HepG2 (cell line): ENCODE data around the gene TADA3. TPM values are rescaled to one million over a fixed set of nuclear protein-coding genes. Genes with fewer than 3 reads are reported as not detected.

Experiments
- AFF4 ChIP-seq: sonication (generic); formaldehyde crosslinking; IDR thresholded peaks from 2 replicates; pipeline ENCODE4 v1.4.0; 2020; ENCODE audit warnings: missing genetic modification reagents
- DZIP1 ChIP-seq: sonication (generic); formaldehyde crosslinking; IDR thresholded peaks from 2 replicates; pipeline ENCODE4 v1.5.0; 2020; ENCODE audit warnings: mild to moderate bottlenecking, missing genetic modification reagents
- FOXC1 ChIP-seq: sonication (generic); formaldehyde crosslinking; IDR thresholded peaks from 2 replicates; pipeline ENCODE4 v1.8.0; 2022; ENCODE audit warnings: mild to moderate bottlenecking, missing genetic modification reagents, borderline replicate concordance
- FOXK1 ChIP-seq: sonication (generic); formaldehyde crosslinking; IDR thresholded peaks from 2 replicates; pipeline ENCODE4 v1.4.0; 2020; ENCODE audit warnings: low read depth, missing genetic modification reagents, borderline replicate concordance
- HOXA5 ChIP-seq: sonication (generic); formaldehyde crosslinking; IDR thresholded peaks from 2 replicates; pipeline ENCODE4 v1.4.0; 2020; ENCODE audit warnings: missing genetic modification reagents
- HOXA7 ChIP-seq: sonication (generic); formaldehyde crosslinking; IDR thresholded peaks from 2 replicates; pipeline ENCODE4 v1.8.1; 2022; ENCODE audit warnings: mild to moderate bottlenecking, missing genetic modification reagents, moderate library complexity
- KAT2B ChIP-seq: fragments of 150-350 bp; IDR thresholded peaks from 2 replicates; pipeline ENCODE4 v1.6.1; 2014; ENCODE audit warnings: low read depth, low read length, borderline replicate concordance
- KAT7 ChIP-seq: IDR thresholded peaks from 2 replicates; pipeline ENCODE4 v1.6.1; 2018; ENCODE audit warnings: borderline replicate concordance, missing compliant biosample characterization
- KMT2A ChIP-seq: sonication (generic); formaldehyde crosslinking; IDR thresholded peaks from 2 replicates; pipeline ENCODE4 v1.4.0; 2020; ENCODE audit warnings: missing genetic modification reagents
- MED1 ChIP-seq: sonication (generic); formaldehyde crosslinking; IDR thresholded peaks from 2 replicates; pipeline ENCODE4 v1.4.0; 2020; ENCODE audit warnings: missing genetic modification reagents
- NFIB ChIP-seq: sonication (generic); formaldehyde crosslinking; IDR thresholded peaks from 2 replicates; pipeline ENCODE4 v1.9.0; 2021; ENCODE audit warnings: missing genetic modification reagents, mild to moderate bottlenecking, borderline replicate concordance
- PAF1 ChIP-seq: IDR thresholded peaks from 2 replicates; pipeline ENCODE4 v1.6.1; 2016; ENCODE audit warnings: missing genetic modification reagents, missing compliant biosample characterization
- PHF8 ChIP-seq: sonication (generic); formaldehyde crosslinking; IDR thresholded peaks from 2 replicates; pipeline ENCODE4 v1.5.0; 2020; ENCODE audit warnings: missing genetic modification reagents
- PITX1 ChIP-seq: sonication (generic); formaldehyde crosslinking; IDR thresholded peaks from 2 replicates; pipeline ENCODE4 v1.5.1; 2020; ENCODE audit warnings: mild to moderate bottlenecking, missing genetic modification reagents
- RFX5 ChIP-seq: IDR thresholded peaks from 2 replicates; pipeline ENCODE4 v1.6.1; 2011; ENCODE audit warnings: low read depth, low read length, improper control_type of control experiment
- SKIL ChIP-seq: sonication (generic); formaldehyde crosslinking; IDR thresholded peaks from 2 replicates; pipeline ENCODE4 v1.8.0; 2022; ENCODE audit warnings: missing genetic modification reagents, mild to moderate bottlenecking, moderate library complexity, borderline replicate concordance
- SP4 ChIP-seq: sonication (generic); formaldehyde crosslinking; IDR thresholded peaks from 2 replicates; pipeline ENCODE4 v1.8.1; 2023; ENCODE audit warnings: mild to moderate bottlenecking, missing genetic modification reagents
- TBX2 ChIP-seq: sonication (generic); formaldehyde crosslinking; IDR thresholded peaks from 2 replicates; pipeline ENCODE4 v1.5.0; 2020; ENCODE audit warnings: missing genetic modification reagents, mild to moderate bottlenecking, borderline replicate concordance
- TCF12 ChIP-seq, 2 experiments: fragments of 450-650 bp in 1 of 2; sonication (generic) in 1 of 2; formaldehyde crosslinking in 1 of 2; IDR thresholded peaks; 2 replicates each; pipeline versions ENCODE4 v1.6.1 to v1.8.0; 2017 to 2022; ENCODE audit warnings: antibody characterized with exemption in 1 of 2, mild to moderate bottlenecking in 1 of 2, missing genetic modification reagents in 1 of 2, moderate library complexity in 1 of 2
- TEAD3 ChIP-seq: optimal IDR thresholded peaks from 2 replicates; pipeline ENCODE3; 2016; ENCODE audit warnings: borderline replicate concordance
- ZNF264 ChIP-seq: sonication (generic); formaldehyde crosslinking; IDR thresholded peaks from 2 replicates; pipeline ENCODE4 v1.4.0; 2020; ENCODE audit warnings: missing genetic modification reagents
- polyA plus RNA-seq, 8 experiments: library from polyadenylated mRNA; depleted of rRNA in 3 of 8; stranded (reverse) in 7 of 8; unstranded in 1 of 8; fragments of >200 nt; fragmentation: Illumina TruSeq in 4 of 8; extraction: Trizol in 4 of 8; gene quantifications; 2 replicates each; pipeline versions ENCODE4 v1.2.1 to v1.2.3, GENCODE V29; 2011 to 2016; ENCODE audit warnings: low read depth in 4 of 8, missing spikeins in 1 of 8, mixed read lengths in 1 of 8; ENCODE audit not compliant: insufficient read depth in 1 of 8
- total RNA-seq, 5 experiments: library from RNA; depleted of rRNA; stranded (reverse); fragments of >200 nt; fragmentation: Illumina TruSeq; extraction: Trizol; gene quantifications; 2 replicates each; pipeline ENCODE4 v1.2.3, GENCODE V29; 2016; ENCODE audit warnings: low read depth in 1 of 5

TADA3 gene
- total and polyA plus RNA-seq, 2 of the 13 experiments (the other 11 are each of a cell fraction or from before 2014, with no cell fraction given), result 32.1 to 37.1 TPM

DNA sequence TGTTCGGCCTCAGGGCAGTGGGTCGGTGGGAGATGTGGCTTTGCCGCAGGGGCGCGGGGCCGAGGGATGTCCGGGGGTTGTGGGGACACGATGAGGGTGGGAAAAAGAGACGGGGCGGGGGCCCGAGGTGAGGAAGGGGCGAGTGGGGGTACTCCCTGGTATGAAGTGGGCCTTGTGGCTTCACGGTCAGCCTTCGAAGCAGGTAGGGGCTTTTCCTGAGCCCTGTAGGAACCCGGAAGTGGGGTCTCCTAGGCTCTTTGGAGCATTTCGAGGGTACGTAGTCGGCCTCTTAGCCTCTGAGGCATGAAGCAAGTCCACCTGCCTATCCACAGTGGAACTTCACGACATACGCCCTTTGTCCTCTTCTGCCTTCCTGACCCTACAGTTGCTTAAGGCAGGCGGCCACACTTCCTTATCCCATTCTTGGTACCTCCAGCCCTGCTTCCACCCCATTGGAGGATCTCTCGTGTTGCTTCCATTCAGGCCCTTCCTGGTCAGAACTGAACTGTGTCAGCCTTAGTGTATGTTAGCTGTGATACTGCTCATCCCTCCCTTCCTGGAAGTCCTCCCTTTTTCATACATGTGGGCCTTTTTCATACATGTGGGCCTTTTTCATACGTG lies 998 bp upstream of the TADA3 start (continued):
- no peak for TF ChIP-seq KAT7
- no peak for TF ChIP-seq TEAD3 (CRISPR knock-in tag)
- no peak for TF ChIP-seq PITX1
- TF ChIP-seq FOXK1 (CRISPR knock-in tag), result no peak
- 0 out of 2 replicates have a peak, but pooled peaks have one; percentile 64 for TF ChIP-seq DZIP1
- TF ChIP-seq NFIB (CRISPR knock-in tag), result no peak
- TF ChIP-seq FOXC1 (CRISPR knock-in tag), result no peak
- no peak for TF ChIP-seq MED1 (CRISPR knock-in tag)
- no peak for TF ChIP-seq AFF4 (CRISPR knock-in tag)
- TF ChIP-seq SKIL (CRISPR knock-in tag), result no peak
- no peak for TF ChIP-seq SP4
- TF ChIP-seq PAF1, result no peak
- TF ChIP-seq TBX2 (CRISPR knock-in tag), result no peak
- TF ChIP-seq HOXA7, result no peak
- TF ChIP-seq ZNF264, result no peak
- TF ChIP-seq KAT2B, result no peak
- TF ChIP-seq RFX5, result no peak
- TF ChIP-seq PHF8 (CRISPR knock-in tag), result no peak
- peak; percentile 24; the same call in 1 of the 2 replicates for TF ChIP-seq KMT2A (CRISPR knock-in tag)
- no peak for TF ChIP-seq HOXA5 (CRISPR knock-in tag)
- TF ChIP-seq TCF12 (IDR thresholded peaks at IDR 0.05), result no peak
- TF ChIP-seq TCF12 (CRISPR knock-in tag; IDR thresholded peaks at IDR 0.05), result no peak
